Left colon (tissue), 2 donors: Measurements from ENCODE around the gene MAP3K2. TPM values are rescaled to one million over a fixed set of nuclear protein-coding genes. Genes with fewer than 3 reads are reported as not detected.

ENCODE experiments used
- ATAC-seq: fragments of 200-7000 bp; cut with Tn5 transposase; one replicate; pipeline ENCODE4 v1.9.1; 2020; ENCODE audit warnings: mild to moderate bottlenecking, moderate library complexity
- DNase-seq, 2 donors: peaks; one replicate each; pipeline ENCODE4 v3.0.0-alpha.2; 2020
- intact Hi-C, 2 donors: fragments of 100-400 bp; cut with DNase I in 1 of 2; cut with micrococcal nuclease in 1 of 2; formaldehyde crosslinking; loops; one replicate each; pipeline versions ENCODE4 v1.11.2 to v1.14.0; 2022; cut with DNase I, micrococcal nuclease
- total RNA-seq, 2 donors: library from RNA; stranded (reverse); fragmentation: NEBNext Ultra II Directional; extraction: Animal tissue kit (Norgen Biotek cat#: 25700); gene quantifications; one replicate each; pipeline ENCODE4 v1.2.1, GENCODE V29; 2021
- donor health status: DM: no; HTN: no; CAD: no.
- donor health status: DM: yes; HTN: yes; CAD: no.

The MAP3K2 gene
- total RNA-seq, 2 donors from 2014 or later: 73.1 to 81.7 TPM

DNA sequence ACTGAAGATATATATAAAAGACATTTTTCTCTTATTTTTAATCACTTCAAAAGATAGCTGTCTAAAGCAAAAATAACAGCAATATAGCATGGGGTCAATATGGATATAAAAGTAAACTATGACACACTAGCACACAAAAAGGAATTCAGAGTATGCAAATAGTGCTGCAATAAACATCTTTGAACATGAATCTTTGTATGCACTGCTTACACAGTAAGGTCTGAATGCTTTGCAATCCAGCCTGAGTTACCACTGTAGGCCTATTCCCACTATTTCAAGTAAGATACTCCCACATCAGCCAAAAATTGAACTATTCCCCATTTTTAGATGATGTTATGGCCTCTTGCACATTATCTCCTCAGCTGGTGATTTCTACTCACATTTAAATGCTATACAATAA lies 66.5 kb downstream of the MAP3K2 start:
- no peak for DNase-seq
- intact Hi-C loops: loop anchor here (10.0 kb wide), 2 partner anchors 153 to 163 kb away; no protein-coding TSS in a partner anchor

DNA sequence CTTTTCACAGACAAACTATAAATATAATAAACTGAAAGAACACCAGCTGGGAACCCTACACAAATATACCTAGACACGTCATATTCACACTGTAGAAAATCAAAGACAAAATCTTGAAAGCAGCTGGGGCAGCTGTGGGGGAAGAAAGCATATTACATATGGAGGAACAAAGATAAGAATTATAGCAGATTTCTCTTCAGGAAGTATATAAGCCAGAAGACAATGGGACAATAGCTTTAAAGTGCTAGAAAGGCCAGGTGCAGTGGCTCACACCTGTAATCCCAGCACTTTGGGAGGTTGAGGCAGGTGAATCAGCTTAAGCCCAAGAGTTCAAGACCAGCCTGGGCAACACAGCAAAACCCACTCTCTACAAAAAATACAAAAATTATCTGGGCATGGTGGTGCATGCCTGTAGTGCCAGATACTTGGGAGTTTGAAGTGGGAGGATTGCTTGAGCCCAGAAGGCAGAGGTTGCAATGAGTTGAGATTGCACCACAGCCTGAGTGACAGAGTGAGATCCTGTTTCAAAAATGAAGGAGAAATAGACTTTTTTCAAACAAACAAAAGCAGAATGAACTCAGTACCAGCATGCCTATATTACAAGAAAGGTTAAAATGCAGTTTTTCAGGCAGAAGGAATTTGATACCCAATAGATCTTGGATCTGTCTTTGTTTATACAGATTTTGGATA lies 67.0 kb downstream of the MAP3K2 start:
- intact Hi-C loops: loop anchor here (10.0 kb wide), 2 partner anchors 154 to 164 kb away; no protein-coding TSS in a partner anchor
- no peak for ATAC-seq
- no peak for DNase-seq

More for the DNA sequence above, 66.5 kb downstream of the MAP3K2 start:
- ATAC-seq: no peak

DNA sequence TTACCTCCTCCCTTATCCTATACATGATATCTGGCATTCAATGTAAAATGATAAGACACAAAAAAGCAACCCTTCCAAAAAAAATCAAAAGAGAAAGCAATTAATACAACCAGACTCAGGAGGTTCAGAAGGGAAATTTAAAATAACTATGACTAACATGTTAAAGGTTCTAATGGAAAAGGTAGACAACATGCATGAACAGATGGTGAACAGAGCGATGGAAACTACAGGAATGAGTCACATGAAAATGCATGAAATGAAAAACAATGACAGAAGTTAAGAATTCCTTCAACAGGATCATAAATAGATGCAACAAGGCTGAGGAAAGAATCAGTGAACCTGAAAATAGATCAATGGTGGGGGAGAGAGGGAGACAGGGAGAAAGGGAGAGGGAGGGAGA lies 67.7 kb downstream of the MAP3K2 start:
- intact Hi-C loops: loop anchor here (10.0 kb wide), 2 partner anchors 155 to 165 kb away; no protein-coding TSS in a partner anchor
- no peak for ATAC-seq
- no peak for DNase-seq

DNA sequence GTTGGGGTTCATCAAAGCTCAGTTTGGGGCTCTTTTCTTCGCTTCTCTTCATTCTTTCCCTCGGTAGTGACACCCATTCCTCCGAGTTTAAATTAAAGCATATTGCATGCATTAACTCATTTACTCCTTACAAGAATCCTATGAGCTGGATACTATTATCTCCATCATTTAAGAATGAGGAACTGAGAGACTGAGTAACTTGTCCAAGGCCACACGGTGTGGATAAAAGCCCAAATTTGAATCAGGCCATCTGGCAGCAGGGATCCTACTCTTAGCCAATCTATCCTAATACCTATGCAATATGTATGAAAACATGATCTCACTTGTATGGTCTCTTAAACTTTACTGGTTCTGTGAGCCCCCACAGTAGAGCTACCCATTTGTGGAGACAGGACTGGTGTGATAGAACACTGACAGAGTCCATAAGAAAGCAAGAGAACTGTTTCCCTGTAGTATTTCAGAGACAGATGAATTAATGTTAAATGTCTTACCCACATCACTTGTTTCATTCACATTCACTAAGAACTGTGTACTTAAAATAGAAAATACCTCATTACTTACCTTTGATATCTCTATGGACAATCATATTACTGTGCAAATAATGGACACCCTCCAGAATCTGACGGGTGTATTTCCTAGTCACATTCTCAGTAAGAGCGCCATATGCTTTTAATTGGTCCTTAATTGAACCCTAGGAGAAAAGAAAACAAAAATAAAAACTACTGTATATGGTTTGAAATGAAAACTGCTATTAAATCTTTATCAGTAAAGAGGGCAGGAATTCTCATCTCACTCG lies 73.4 kb downstream of the MAP3K2 start:
- intact Hi-C loops: no loop called here
- no peak for DNase-seq
- peak; percentile 13 for ATAC-seq

DNA sequence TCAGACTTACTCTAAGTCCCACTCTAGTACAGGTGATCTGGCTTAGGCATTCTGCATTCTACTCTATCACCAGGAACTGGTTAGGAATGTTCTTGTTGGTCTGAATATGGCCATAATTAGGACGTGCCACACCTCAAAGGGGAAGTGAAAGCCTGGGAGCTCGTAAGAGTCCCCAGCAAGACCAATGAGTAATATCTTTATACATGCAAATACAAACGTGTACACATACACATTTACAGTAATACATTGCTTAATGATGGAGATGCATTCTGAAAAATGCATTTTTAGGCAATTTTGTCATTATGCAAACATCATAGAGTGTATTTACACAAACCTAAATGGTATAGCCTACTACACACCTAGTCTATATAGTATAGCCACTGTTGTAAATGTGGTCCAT lies 74.4 kb downstream of the MAP3K2 start:
- intact Hi-C loops: no loop called here
- no peak for DNase-seq
- peak; percentile 96 for ATAC-seq

DNA sequence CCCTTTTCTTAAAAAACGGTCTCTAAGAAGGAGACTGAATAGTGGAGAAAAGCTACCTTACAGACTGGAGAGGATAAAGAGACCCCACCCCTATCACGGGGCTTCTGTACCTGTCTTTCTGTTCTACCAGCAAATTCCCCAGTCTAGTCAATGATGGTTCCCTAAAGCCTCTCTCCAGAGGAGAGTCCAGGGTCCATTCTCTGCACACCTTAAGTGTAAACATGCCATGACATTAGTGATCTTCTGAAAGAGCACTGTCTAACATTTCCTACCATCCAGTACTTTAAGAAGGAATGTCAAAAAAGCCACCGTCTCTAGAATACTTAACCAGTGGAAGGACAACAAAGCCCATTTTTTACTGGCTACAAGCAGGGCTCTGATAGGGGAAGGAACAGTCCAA lies 76.8 kb downstream of the MAP3K2 start:
- intact Hi-C loops: no loop called here
- no peak for DNase-seq
- ATAC-seq: peak; percentile 52

DNA sequence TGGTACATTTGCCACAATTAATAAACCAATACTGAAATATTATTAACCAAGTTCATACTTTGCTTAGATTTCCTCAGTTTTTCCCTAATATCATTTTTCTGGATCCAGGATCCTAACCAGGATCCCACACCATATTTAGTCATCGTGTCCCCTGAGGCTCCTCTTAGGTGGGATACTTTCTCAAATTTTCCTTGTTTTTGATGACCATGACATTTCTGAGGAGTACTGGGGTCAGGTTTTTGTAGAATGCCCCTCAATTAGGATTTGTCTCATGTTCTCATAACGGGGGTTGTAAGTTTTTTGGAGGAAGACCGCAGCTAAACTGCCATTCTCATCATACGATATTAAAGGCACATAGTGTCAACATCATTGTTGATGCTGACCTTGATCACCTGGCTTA lies 78.3 kb downstream of the MAP3K2 start:
- intact Hi-C loops: no loop called here
- DNase-seq: no peak
- ATAC-seq: no peak

DNA sequence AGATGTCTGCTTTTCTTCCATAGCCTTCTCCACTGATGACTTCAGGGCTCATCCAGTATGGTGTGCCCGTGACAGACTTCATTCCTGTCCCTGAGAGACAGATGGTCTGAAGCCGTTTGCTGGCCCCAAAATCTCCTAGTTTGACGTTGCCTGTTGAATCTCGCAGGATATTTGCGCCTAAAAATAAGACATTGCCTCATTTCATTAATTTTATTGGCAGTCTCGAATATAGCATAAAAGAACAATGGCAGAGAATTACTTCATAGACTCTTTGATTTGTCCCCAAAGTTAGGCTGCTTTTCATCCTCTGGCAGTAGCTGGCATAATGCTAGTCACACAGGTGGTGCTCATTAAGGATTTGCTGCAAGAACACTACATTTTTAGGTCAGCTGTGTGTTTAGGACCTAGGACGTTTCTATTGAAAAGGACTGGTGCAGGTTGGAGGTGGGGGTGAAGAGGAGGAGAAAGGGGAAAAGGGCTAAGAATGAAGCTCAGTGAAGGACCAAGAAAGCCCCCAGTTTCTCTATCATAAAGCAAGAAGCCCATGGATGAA lies 79.1 kb downstream of the MAP3K2 start:
- DNase-seq (no peak), ATAC-seq (no peak)
- intact Hi-C loops: no loop called here

DNA sequence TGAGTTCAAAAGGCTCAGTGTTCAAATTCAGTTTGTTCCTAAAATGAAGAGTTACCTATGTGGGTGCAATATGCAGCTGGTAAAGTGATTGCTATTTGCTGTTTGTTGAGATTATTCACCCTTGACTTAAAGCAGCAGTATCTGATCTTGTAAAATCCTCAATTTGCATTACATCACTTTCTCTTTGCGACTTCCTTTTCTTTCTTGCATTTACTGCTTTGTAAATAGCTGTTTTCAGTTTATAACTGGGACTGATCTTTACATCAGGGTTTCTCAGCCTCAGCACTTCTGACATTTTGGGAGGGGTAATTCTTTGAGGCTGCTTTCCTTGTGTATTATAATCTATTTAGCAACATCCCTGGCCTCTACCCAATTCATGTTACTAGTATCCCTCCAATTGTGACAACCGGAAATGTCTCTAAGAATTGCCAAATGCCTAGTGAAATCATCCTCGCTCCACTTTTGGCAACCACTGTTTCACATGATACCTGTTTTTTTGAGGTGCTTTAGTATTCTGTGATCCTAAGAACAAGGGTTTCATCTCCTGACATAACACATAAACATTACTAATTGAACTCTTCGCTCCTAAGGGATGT lies 81.7 kb downstream of the MAP3K2 start:
- DNase-seq (no peak), ATAC-seq (peak; percentile 93)
- intact Hi-C loops: no loop called here

DNA sequence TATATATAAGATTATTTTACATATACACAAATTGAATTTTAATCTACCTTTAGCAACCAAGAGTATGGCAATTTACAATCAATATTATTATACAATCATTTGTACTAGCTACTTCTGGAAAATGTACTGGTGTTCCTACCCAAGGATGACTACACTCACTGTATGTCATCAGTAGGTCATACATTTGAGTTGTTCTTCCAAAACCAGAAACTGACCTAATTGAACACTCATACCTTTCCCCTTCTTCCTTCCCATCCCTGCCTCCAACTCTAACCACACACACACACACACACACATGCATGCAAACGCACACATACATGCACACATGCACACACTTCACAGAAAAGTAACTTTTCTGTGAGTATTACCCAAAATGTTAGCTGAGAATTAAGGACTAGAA lies 85.6 kb downstream of the MAP3K2 start:
- no peak for DNase-seq
- ATAC-seq: no peak
- intact Hi-C loops: no loop called here

DNA sequence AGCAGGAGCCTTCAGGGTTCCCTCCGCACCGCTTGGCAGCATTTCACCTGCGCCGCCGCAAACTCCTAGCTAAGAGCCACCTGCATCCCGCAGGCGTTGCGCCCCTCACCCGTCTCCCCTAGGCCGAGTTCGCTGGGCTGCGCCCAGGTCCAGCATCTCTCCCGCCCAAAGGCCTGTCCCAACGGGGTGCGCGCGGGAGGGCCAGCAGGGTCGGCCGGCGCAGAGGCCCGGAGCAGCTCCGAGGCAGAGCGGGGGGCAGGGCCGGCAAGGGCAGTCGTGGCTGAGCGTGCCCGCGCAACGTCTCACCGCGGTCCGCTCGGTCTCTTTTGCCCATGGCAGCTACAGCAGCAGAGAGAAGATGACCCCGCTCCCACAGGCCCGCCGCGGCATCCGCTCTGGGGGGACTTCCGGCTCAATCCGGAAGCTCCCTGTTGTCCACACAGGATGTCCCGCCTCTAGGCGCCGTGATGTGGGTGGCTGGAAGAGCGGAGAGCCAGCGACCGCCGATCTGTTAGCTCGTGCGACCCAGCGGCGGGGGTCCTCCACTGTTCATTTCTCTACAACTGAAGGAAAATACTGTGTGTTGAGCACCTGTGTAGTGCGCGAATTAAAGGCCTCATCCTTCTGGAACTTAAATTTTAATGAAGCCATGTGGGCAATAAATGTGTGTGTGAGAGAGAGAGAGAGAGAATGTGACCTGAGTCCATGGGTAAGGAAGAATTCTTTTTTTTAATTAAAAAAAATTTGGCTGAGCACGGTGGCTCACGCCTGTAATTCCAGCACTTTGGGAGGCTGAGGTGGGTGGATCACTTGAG lies 93.8 kb downstream of the MAP3K2 start, which contains the start of gene ERCC3:
Gene ERCC3 (minus strand): TSS at position 397 of the 815 bp plus-strand sequence. CDS start 63 bp downstream, at position 334.
- intact Hi-C loops: no loop called here
- DNase-seq: peak; percentile 77 to 91
- ATAC-seq: peak; percentile 96

DNA sequence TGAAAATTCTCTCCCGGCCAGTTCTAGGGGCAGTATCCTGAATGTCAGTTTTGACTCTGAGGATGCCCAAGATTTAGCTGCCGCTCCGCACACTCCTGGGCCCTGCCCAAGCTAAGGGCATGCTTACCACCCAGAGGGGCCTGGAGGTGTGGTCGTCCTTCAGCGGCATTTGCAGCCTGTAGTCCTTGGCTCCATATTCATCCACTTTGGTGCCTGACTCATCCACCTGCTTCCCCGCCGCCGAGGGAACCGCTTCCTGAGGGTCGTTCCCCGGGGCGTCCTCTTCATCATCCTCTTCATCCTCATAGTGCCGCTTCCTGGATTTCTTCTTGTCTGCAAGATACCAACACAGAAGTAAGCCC lies 94.4 kb downstream of the MAP3K2 start:
- DNase-seq: no peak
- peak; percentile 6 for ATAC-seq
- intact Hi-C loops: no loop called here

DNA sequence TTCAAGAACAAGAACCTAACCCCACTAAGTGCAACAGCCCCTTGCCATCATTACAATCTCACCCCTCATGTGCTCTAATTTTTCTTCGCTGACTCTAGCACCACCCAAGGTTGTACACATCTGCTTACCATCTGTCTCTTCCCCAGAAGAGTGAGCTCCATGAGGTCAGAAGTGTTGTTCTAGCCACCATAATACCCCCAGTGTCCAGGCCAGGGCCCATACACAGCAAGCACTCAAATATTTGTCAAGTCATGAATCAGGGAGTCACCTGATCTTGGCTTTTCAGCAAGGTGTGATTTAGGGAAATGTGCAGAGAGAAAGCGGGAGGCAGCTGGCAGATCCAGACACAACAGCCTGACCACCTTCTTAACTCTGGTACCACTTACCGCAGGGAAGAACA lies 99.5 kb downstream of the MAP3K2 start:
- DNase-seq (no peak), ATAC-seq (no peak)
- intact Hi-C loops: no loop called here

DNA sequence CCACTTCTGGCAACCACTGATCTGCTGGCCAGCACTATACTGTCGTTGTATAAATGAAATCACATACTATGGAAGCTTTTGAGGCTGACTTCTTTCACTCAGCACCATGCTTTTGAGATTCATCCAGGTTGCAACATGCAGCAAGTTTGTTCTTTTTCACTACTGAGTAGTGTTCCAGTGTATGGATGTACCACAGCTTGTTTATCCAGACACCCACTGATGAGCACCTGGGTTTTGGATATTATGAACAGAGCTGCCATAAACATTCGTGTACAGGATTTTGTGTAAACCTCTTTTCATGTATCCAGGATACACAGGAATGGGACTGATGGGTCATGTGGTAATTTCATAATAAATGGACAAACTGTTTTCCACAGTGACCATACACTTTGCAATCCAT lies 104.5 kb downstream of the MAP3K2 start:
- ATAC-seq: no peak
- intact Hi-C loops: no loop called here
- no peak for DNase-seq

DNA sequence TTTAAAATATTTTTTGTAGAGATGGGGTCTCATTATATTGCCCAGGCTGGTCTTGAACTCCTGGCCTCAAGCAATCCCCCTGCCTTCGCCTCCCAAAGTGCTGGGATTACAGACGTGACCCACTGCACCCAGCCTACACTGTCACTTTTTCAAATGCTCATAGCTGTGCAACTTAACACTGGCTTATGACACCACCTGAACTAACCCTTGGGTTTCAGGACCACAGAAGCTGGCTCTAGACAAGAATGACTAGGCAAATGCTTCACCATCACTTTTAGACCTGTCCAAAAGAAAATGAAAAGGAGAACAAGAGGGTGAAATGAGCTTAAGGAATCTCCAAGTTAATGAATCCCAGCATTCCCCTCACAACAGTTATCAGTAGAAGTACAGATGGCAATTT lies 107.1 kb downstream of the MAP3K2 start:
- DNase-seq (no peak), ATAC-seq (no peak)
- intact Hi-C loops: no loop called here

DNA sequence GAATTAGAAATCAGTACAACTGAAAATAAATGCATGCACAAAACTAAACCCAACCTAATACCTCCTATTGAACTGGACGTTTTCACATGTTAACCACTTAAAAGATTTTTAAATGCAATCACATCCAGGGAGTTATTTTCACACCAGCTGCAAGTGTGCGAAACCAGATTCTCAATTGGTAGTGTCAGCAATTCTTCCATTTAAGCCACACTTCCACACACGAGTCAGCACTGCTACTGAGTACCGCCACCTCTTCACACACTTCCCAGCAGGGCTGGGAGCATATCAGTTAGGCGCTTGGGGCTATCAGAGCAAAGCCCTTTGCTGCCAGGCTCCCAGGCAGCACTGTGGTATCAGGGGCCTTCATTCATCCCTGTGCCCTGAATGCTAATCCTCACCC lies 108.0 kb downstream of the MAP3K2 start:
- DNase-seq (no peak), ATAC-seq (no peak)
- intact Hi-C loops: no loop called here

DNA sequence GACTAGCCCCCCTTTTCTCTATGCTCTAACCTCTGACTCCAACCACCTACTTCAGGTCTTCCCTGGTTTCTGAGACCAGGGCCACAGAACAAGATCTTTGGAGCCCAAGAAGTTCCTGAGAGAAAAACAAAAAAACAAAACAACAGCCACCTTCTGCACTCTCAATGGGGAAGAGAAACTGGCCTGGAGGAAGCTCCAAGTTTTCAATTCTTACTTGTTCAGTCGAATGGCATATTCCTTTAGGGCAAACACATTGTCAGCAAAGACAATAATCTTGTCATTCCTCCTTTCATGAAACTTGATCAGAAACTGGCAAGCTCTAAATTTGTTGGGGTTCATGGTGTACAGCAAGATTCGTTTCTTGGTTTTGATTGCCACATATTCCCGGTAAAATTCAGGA lies 108.8 kb downstream of the MAP3K2 start:
- intact Hi-C loops: no loop called here
- DNase-seq (no peak), ATAC-seq (no peak)

DNA sequence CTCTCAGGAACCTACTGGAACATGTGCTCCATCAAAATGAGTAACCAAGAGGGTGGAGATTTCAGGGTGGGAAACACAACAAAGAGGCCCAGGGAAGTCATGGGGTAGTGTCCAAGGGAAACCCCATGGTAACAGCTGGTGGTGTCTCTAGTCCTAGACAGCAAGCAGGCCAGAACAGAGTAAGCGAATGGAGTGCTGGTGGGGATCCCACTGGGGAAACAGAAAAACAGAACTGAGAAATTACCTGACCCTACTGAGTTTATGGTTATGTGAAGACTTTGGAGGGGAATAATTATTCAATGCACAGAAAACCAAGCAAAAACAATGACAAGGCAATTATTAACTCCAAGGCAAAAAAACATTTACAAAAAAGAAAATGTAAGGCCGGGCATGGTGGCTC lies 110.7 kb downstream of the MAP3K2 start:
- intact Hi-C loops: no loop called here
- ATAC-seq (no peak), DNase-seq (no peak)

DNA sequence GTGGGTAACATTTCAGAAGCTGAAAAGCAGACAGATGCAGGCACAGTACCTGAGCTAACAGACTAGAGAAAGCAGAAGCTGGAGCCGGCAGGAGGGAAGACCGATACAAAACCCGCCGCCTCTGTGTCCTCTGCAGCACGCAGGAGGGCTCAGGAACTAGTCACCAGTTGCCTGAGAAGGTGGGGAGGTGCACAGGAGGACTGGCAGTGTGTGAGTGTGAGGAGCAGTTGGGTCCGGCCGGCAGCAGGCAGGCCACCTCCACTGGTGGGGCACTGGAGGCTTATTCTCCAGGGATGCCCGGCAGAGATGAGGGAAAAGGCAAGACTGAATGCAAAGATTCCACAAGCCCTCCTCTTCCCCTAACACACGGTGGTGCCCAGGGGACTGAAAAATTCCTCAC lies 112.0 kb downstream of the MAP3K2 start:
- ATAC-seq (no peak), DNase-seq (no peak)
- intact Hi-C loops: no loop called here
